HEK293T (cell line): ENCODE results near the gene GAB3.
"Not testable (repeated sequence)": the region's sequence is repeated elsewhere in the genome, so short reads cannot be mapped to it uniquely, and the experiment has no call there.

Source experiments
- BHLHE40 ChIP-seq: fragments of 450-650 bp; IDR thresholded peaks from 2 replicates; pipeline ENCODE4 v1.6.1; 2016; ENCODE audit warnings: mild to moderate bottlenecking, moderate library complexity, borderline replicate concordance
- LEF1 ChIP-seq: fragments of 450-650 bp; IDR thresholded peaks from 2 replicates; pipeline ENCODE4 v1.6.1; 2017; ENCODE audit warnings: mild to moderate bottlenecking, borderline replicate concordance

DNA sequence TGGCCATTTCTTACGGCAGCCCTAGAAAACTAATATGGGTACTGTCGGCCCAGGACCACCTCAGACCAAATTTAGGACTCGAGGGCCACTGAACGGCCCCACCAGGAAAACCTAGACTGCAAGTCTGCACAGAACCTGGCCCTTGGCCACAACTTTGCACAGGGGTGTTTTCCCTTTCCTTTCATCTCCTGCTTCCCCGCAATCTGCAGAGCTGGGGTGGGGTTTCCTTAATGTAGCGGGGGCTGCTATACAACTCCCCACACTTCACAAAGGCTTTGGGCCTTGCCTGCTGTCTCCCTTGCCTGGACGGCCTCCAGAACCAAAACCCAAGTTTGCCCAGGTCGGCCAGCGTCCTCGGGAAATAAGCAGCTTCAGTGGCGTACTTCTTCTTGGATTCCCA lies 119.9 kb downstream of the GAB3 start:
- not testable (repeated sequence) for TF ChIP-seq BHLHE40, LEF1
